Fibroblast of peridontal ligament (primary cell): ENCODE data around the gene SDHB.
"Not testable (repeated sequence)": the region's sequence is repeated elsewhere in the genome, so short reads cannot be mapped to it uniquely, and the experiment has no call there.

Experiments used
- DNase-seq: peaks from one replicate; pipeline ENCODE4 v3.0.0-alpha.2; 2010; ENCODE audit errors: extremely low read depth

SDHB gene

DNA sequence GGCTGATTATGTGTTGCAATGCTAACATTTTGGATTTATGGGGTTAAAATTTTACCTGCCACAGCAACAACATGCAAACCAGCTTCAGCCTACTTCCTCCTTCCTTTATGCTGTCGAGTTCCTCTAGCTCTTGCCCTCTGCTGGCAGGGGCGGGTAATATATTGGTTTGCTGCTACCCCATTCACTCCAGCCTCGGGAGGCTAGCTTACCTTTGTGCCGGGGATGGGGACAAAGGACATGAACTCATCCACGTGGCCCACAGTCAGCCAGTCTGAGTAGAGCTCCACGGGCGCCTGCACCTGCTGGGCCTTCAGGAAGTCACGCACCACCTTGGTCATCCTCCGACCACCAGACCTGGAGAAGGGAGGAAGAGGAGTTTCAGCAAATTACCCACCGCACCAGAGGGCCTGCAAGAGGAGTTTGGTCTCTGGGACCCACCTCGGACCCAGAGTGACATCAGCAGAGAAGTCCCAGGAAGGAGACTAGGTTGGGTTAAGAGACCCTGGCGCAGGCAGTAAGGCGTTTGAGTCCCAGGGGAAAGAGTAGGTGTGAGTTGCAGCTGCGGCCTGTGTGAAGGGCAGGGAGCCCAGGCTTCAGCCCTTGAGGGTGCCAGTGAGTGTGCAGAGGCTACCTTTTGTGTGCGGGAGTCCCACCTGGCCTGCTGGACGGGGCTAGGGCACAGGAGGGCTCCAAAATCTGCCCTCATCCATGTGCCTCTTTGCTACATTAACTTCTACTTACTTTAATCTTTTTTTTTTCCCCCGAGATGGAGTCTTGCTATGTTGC is 21.8 kb upstream of the SDHB start:
- DNase-seq: no peak

DNA sequence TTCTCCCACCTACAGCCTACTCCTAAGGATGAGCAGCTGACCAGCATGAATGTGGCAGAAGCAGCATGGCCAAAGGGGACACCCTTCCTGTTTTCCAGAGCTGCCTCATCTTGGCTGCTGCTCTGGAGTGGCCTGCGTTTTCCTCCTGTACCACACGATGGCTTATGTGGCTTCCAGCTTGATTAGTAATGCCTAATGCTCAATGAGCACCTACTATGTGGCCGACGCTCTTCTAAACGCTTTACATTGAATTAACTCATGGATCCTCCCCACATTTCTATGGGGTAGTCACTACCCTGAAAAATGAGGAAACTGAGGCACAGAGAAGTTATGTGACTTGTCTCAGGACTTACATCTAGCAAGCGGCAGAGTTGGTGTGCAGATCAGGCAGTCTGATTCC is 18.0 kb upstream of the SDHB start:
- no peak for DNase-seq

DNA sequence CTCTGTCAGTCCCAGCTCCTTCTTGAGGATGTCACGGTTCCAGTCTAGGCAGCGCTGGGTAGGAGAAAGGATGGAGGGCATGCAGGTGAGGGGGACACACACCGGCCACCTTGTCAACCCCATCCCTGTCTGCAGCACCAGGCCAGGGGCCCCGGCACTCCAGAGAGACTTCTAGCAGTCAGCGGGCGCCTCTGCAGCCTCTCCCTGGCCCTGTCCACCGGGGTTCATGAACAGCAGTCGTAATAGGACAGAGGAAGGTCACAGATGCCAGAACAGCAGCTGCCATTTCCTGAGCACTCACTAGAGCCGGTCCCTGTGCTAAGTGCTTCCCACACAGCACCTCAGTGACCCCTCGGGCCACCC is 16.3 kb upstream of the SDHB start:
- DNase-seq: no peak

DNA sequence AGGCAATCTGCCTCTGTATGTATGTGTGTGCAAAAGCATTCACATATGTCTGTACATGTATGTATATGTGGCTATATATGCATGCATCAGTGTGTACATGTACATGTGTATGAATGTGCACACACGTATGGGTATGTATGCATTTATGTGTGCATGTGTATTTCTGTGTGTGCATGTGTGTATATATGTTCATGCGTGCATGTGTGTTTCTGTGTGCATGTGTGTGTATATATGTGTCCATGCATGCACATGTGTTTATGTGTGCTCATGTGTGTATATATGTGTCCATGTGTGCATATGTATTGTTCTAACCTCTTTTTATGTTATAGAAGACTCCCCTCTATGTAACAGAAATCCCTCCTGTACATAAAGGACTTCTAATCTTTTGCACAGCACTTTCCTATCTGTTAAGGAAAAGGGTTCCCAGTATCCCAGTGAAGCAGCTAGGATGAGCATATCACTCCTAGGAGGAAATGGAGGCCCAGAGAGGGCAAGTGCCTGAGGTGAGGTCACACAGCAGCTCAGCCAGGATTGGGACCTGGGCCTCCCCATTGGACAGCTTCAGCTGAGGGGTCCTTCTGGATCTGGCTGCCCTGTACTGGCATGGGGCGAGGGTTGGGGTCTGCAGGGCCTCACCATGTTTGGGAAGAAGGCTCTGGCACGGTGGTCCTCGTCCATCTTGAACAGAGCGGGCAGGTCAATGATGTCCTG is 15.8 kb upstream of the SDHB start:
- DNase-seq: no peak

DNA sequence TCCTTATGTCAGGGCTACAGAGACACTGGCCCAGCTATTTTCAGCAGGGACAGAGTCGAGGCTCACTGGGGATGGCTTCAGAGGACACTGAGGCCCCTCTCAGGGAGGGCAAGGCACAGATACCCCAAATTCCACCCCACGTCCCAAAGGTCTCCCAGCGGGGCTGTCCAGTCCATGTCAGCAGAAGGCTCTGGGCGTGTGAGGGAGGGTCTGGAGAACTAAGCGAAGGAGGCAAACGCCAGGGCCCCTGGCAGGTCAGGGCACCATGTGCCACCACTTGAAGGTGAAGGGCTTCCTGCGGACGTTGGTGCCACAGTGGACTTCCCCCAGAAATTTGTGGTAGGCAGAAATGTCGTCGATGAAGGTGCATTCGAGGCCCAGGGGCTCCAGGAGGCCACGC is 15.0 kb upstream of the SDHB start:
- DNase-seq: no peak

DNA sequence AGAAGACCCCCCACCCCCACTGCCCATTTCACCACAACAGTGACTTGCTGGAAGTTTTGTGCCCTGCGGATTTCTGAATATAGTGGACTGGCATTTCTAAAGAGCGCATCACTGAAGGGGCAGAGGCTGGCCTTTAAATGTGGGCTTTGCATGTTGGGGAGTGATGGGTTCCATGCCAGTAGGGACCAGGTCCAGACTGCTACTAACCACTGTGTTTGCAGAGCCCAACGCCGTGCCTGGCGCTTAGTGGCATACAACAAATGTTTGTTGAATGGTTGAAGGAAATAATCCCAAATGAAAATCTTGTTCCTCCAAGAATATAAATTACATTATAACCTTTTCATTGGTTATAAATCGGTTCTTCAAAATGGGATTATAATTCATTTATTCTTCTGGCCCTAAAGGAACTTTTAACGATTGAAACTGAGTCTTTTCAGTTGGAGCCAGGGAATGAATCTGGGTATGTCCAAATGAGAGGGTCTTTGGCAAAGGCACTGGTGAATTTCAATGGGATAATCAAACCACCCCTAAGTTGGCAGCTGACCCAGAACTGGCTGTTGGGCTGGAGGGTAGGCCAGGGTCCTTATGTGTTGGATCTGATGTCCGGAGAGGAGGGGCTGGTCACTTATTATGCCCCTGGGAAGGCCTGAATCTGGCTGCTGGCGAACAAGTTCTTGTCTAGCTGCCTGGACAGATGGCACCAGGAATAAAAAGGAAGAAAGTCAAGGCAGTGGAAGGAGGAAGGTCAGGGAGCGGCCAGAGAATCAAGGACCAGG is 13.8 kb upstream of the SDHB start:
- no peak for DNase-seq

DNA sequence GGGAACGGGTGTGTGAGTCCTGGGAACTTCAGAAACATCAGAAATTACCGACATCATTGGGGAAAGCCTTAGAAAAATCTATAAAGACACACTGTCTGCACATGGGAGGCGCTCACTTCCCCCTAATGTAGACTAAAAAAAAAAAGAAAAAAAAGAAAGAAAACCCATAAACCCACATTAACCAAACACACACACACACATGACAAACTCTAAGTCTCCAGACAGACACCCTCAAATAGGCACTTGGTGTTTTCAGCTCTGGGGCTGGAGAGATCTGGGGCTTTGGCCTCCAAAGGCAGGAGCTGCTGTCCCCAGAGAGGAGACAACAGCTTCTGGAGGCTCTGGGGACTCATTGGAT is 13.2 kb upstream of the SDHB start:
- no peak for DNase-seq

DNA sequence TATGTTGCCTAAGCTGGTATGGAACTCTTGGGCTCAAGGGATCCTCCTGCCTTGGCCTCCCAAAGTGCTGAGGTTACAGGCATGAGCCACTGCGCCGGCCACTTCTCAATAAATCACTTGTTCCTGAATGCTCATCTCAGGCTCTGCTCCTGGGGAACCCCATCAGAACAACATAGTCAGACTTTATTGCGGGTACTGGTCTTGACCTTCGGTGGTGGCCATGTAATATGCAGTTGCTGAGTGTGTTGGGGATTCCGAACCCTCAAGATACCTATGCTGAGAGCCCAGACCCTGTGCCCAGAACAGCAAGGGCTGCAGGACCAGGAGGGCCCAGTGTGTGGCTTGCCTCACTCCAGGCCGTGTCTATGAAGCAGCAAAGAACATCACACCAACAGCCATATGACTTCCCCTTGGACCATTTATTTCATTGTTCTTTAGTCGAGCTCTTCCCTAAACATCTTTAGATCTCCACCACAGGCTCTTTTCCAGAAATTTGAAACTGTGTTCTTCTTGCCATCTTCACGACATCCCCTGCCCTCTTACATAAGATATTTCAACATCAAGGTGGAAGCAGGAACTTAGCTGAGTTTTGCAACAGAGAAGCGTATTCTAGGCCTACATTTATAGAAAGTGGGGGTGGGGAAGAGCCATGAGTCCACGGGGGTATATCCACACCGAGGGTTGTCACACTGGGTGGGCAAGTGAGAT is 12.7 kb upstream of the SDHB start:
- DNase-seq: no peak

DNA sequence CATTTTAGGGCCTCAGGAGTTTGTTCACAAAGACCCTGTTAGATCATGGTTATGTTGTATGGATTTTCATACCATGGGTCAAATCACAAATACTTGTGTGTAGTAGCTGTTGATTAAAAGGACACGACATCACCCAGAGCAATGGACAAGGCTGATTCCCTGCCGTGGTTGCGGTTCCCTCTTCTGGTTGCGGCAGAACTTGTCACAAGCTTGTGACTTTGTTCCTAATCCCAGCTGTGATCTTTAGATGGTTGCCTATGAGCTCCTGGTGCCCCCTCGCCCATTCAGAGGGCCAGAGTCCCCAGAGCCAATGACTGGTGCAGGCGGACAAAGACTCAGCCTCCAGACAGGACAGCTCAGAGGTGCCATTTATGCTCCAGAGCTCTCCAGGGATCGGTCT is 11.8 kb upstream of the SDHB start:
- DNase-seq: no peak

DNA sequence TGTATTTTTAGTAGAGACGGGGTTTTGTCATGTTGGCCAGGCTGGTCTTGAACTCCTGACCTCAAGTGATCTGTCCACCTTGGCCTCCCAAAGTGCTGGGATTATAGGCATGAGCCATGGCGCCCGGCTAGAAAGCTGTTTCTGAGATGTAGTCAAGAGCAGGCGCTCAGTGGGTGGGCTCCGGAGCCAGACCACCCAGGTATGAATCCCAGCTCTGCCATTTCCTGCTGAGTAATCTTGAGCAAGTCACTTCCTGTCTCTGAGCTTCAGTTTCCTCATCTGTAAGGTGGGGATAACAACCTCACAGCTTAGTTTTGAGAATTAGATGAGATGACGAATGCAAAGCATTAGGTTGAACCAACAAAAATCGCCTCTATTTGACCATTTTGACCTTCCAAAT is 8.9 kb upstream of the SDHB start:
- not testable (repeated sequence) for DNase-seq

DNA sequence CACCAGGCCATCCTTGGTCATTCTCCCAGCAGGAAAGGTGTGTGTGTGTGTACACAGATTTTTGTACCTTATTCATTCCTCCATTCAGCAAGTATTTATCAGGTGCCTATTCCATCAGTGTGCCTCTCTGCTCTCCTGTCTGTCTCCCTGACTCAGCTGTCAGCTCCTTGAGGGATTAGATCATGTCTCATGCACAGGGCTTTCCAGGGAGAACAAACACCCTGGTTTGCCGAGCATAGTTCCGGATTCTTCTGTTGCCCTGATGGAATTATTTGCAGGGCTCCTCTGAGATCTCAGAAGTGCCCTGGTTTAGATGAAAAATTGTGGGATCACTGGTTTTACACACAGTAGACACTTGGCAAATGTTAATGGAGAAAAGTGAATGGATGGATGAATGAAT is 8.1 kb upstream of the SDHB start:
- DNase-seq: no peak

DNA sequence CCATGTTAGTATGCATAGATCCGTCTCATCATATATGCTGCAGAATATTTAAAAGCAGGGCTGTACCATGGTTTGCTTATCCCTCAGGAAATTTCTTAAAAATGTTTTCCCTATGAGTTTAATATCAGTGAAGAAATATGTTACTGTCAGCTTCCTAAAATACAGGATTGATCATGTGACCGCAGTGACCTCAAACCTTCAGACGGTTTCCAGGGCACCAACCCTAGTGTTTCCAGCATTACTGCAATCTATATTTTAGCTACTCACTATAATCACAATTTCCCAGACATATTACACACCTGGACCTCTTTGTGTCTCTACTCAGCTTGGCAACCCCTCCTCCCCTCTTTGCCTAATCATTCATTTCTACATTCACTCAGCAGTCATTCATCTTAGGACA is 7.7 kb upstream of the SDHB start:
- DNase-seq: no peak

DNA sequence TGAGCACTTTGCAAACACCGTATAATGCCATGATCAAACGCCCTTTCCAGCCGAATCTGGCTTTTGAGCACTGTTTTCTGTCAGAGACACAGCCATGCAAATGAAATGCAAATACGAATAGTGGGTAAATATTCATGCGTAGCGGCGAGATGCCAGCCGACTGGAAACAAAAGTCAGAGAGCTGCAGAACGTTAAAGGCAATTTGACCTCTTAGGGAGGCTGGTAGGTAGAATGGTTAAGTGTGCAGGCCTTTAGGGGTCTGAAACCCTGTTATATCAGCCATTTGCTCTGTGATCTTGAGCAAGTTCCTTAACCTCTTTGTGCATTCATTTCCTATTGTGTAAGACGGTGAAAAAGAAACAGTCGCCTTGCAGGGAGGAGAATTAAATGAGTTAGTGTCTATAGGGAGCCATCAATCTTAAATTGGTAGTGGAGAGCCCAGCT is 6.5 kb upstream of the SDHB start:
- no peak for DNase-seq

DNA sequence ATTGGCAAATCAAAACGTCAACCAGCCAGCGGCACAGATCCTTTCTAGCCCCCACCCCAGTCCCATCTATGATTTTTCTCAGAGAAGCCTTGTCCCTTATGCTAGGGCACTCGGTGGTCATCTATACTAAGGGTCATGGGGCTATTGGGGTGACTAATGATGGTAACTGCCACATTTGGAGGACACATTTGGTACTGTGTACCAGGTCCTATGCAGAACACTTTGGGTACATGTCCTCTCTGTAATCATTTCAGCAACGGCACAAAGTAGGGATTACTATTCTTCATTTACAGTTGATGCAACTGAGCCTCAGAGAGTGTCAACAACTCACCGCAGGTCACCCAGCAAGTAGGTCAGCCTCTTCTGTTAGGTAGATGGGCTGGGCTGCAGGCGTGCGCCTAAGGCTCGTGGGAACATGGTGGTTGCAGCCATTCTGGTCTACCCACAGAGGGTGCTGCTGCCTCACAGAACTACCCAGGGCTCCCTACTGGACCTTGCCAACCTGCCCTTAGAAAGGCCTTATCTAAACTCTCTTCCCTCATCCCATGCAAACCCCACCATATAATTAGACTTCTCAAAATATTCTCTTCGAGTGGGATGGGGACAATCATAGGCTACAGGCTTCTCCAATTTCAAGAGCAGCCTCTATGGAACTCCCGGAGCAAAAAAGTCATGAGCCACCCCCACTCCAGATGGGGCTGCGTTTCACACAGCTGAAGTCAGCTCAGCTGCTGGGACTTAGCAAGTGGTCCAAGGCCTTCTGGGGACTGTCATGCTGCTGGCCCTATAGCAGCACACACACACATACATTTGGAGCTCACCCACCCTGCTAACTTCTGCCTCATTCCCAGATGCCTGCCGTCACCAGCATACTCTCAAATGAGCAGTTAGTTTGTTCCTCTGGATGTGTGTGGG is 5.8 kb upstream of the SDHB start:
- peak; percentile 70 for DNase-seq

DNA sequence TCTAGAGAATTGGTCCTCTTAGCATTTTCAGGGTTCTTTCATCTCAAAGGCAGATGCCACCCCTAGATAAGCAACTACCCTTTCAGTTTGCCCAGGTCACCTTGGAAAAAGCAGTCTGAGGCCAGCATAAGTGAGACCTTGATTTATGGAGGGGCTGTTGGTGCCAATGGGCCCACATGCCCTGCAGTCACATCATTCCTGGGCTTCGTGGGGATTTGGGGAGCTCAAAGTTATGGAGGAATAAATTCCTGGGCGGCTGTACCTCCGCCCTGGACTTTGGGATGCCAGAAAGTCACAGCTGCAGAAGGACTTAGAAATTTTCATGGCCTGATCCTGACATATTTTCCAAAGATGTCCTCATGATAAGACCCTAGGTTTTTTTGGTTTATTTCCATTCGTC is 2.7 kb upstream of the SDHB start:
- DNase-seq: no peak

DNA sequence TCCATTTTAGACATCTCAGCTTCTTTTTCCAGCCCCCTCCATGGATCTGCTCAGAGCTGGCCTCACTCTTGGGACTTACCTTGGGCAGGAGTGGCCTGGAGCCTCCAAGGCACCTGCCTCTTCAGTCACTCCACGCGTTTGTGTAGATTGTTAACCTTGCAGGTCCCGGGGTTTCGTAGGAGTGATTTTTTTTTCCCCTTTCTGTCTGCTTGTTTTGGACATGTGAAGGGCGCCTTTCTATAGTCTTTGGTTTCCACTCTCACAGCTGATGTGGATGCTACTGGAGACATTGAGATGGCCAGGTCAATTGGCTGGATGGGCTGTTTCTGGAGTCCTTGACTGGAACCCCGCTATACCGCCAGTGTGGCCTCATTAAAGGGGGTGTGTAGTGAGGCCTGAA is 2.0 kb upstream of the SDHB start:
- no peak for DNase-seq

DNA sequence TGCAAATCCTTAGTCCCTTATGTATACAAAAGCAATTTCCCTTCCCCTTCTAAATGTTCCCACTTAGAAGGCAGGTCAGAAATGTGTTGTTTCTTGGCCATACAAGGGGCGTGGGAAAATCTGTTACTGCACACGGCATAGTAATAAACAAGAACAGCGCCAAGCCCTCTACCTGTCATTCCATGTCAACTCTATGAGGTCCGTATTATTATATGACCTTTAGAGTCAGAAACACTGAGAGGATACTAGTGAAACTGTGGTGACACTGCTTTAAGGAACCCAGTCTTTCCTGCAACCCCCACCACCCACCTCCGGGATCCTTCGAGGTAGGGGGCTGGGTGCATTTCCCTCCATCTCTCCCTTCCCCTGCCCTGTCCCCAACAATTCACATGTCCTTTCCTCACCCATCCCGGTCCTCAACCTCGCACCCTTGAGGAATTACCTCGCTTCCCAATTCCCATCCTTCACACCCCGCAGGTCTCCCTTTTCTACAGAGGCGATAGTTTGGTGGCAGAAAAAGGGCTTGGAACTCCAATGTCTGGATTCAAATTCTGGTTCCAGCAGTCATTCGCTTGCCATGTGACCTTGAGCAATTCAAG is 647 bp downstream of the SDHB start:
- no peak for DNase-seq

DNA sequence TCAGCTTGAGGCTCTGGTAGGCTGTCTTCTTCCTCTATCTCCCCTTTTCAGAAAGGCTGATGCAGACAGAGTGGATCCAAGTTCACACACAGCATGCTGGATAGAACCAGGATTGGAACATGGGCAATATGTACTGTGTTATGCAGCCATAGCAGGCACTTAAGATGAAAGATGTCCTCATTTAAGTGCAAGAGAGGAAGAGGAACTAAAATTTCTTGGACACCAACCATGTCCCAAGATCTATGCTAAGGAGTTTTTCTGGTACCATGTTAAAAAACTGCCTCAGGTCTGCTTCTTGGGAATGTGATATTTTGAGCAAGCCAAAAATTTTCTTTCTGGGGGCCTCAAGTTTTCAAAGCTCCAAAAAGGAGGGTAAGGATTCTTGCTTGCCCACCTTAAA is 1.2 kb downstream of the SDHB start:
- no peak for DNase-seq

DNA sequence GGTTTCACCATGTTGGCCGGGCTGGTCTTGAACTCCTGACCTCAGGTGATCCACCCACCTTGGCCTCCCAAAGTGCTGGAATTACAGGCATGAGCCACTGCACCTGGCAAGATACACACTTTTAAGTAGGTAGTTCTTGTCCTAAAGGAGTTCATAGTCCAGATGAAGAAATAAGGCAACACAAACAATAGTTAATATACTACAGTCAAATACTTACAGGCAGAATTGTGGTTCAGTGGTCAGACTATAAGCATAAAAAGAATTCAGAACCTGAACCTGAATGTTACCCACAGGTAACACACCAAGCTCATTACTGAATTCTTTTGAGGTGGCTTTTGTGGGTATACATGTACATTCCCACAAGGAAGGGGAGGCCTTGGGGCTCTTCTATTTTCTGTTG is 1.8 kb downstream of the SDHB start:
- DNase-seq: no peak

DNA sequence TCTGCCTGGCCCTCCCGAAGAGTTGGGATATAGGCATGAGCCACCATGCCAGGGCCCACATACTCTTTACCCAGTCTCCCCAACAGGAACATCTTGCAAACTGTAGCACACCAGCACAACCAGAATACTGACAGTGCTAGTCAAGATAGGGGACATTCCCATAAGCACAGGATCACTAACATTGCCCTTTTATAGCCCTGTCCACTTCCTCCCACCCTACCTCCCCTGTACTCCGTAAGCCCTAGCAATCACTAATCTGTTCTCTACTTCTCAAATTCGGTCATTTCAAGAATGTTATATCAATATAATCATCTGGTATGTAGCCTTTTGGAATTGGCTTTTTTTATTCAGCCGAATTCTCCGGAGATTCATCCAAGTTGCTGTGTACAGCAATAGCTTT is 5.9 kb downstream of the SDHB start:
- DNase-seq: peak; percentile 17

DNA sequence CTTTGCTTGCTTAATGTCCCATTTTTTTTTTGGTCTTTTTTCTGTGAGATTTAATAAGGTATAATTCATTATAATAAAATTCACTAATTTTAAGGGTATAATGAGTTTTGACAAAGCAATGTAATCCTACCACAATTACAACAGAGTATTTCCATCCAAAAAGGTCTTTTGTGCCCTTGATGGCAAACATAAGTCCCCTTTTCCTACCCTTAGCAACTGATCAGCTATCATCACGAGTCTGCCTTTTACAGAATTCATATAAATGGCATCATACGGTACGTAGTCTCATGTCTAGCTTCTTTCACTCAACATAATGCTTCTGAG is 7.5 kb downstream of the SDHB start:
- DNase-seq: no peak
